DND-41 (cell line): ENCODE results near the gene RFLNA.

Source experiments
- ATAC-seq: fragments of 200-7000 bp; cut with Tn5 transposase; 3 replicates; pipeline ENCODE4 v1.9.1; 2021; ENCODE audit warnings: low read depth; ENCODE audit not compliant: insufficient read depth
- DNase-seq: peaks from one replicate; pipeline ENCODE4 v3.0.0-alpha.2; 2020
- H2AFZ ChIP-seq: 2 replicates; pipeline ENCODE4 v1.6.0; 2012; ENCODE audit warnings: low read depth, low read length
- H3K27ac ChIP-seq: 2 replicates; pipeline ENCODE4 v1.5.1; 2012; ENCODE audit warnings: low read length, inconsistent platforms
- H3K27me3 ChIP-seq: fragments of 200-600 bp; sonication (generic); 2 replicates; pipeline ENCODE4 v1.6.0; 2012; ENCODE audit warnings: low read length, mild to moderate bottlenecking, inconsistent platforms; ENCODE audit not compliant: insufficient read depth, poor library complexity
- H3K36me3 ChIP-seq: 2 replicates; pipeline ENCODE4 v1.5.1; 2012; ENCODE audit warnings: low read length, inconsistent platforms; ENCODE audit not compliant: insufficient read depth
- H3K4me1 ChIP-seq: 2 replicates; pipeline ENCODE4 v1.5.1; 2012; ENCODE audit warnings: mild to moderate bottlenecking, low read length; ENCODE audit not compliant: insufficient read depth
- H3K4me2 ChIP-seq: 2 replicates; pipeline ENCODE4 v1.6.0; 2012; ENCODE audit warnings: mild to moderate bottlenecking, moderate library complexity, low read length, inconsistent platforms; ENCODE audit not compliant: insufficient read depth
- H3K4me3 ChIP-seq, 2 experiments: fragments of 200-600 bp in 1 of 2; shearing (Covaris generic) in 1 of 2; 2 replicates each; pipeline ENCODE4 v1.5.1; 2012 to 2016; ENCODE audit warnings: inconsistent platforms in 2 of 2, low read length in 2 of 2, mild to moderate bottlenecking in 2 of 2, low read depth in 1 of 2, moderate library complexity in 1 of 2
- H3K79me2 ChIP-seq: 2 replicates; pipeline ENCODE4 v1.6.0; 2012; ENCODE audit warnings: low read length, inconsistent platforms; ENCODE audit not compliant: insufficient read depth
- H3K9ac ChIP-seq: 2 replicates; pipeline ENCODE4 v1.6.0; 2012; ENCODE audit warnings: low read depth, mild to moderate bottlenecking, inconsistent platforms, low read length, moderate library complexity
- H3K9me3 ChIP-seq: 2 replicates; pipeline ENCODE4 v1.5.1; 2012; ENCODE audit warnings: low read length, moderate library complexity, mild to moderate bottlenecking, inconsistent platforms; ENCODE audit not compliant: insufficient read depth, severe bottlenecking
- H4K20me1 ChIP-seq: 2 replicates; pipeline ENCODE4 v1.6.0; 2012; ENCODE audit warnings: low read length; ENCODE audit not compliant: insufficient read depth
- CTCF ChIP-seq: IDR thresholded peaks from 2 replicates; pipeline ENCODE4 v1.5.1; 2012; ENCODE audit warnings: borderline replicate concordance, low read length, moderate library complexity, mild to moderate bottlenecking; ENCODE audit not compliant: poor library complexity, severe bottlenecking; ENCODE audit errors: extremely low read depth
- EZH2 ChIP-seq: IDR thresholded peaks from 3 replicates; pipeline ENCODE4 v1.6.1; 2012; ENCODE audit warnings: borderline replicate concordance, low read depth, mild to moderate bottlenecking, moderate library complexity, low read length, inconsistent platforms; ENCODE audit not compliant: severe bottlenecking

Gene RFLNA

GRCh38 chr12:124284368-124284767, 10.5 kb upstream of the RFLNA start:
- H4K20me1 ChIP-seq, result no peaks in the 10 kb centered on the region
- no peaks in the 10 kb centered on the region for H3K27me3 ChIP-seq
- DNase-seq (no peak), ATAC-seq (no peak)
- no peak overlapping the region for H3K9ac ChIP-seq
- no peaks in the 10 kb centered on the region for H3K36me3 ChIP-seq
- H3K4me1 ChIP-seq, result no peaks in the 10 kb centered on the region
- no peak for TF ChIP-seq EZH2
- no peak for TF ChIP-seq CTCF
- no peaks in the 10 kb centered on the region for H3K79me2 ChIP-seq
- no peak overlapping the region for H3K27ac ChIP-seq
- H3K4me2 ChIP-seq, result no peak overlapping the region
- no peak overlapping the region for H2AFZ ChIP-seq
- H3K9me3 ChIP-seq, result peaks cover 10% of the 10 kb centered on the region
- no peak overlapping the region for H3K4me3 ChIP-seq

GRCh38 chr12:124286414-124286813, 8.5 kb upstream of the RFLNA start:
- ATAC-seq (no peak), DNase-seq (no peak)
- H3K4me2 ChIP-seq, result no peak overlapping the region

GRCh38 chr12:124286971-124287370, 7.9 kb upstream of the RFLNA start:
- no peak overlapping the region for H3K27ac ChIP-seq
- no peak overlapping the region for H3K4me3 ChIP-seq
- no peaks in the 10 kb centered on the region for H4K20me1 ChIP-seq
- no peaks in the 10 kb centered on the region for H3K36me3 ChIP-seq
- no peak for ATAC-seq
- H3K9me3 ChIP-seq, result peaks cover 10% of the 10 kb centered on the region
- H3K27me3 ChIP-seq, result no peaks in the 10 kb centered on the region
- no peak for DNase-seq
- no peak overlapping the region for H3K4me2 ChIP-seq
- H2AFZ ChIP-seq, result no peak overlapping the region
- no peaks in the 10 kb centered on the region for H3K79me2 ChIP-seq
- no peak for TF ChIP-seq EZH2
- TF ChIP-seq CTCF, result no peak
- H3K9ac ChIP-seq, result no peak overlapping the region
- no peaks in the 10 kb centered on the region for H3K4me1 ChIP-seq

More at GRCh38 chr12:124286414-124286813, 8.5 kb upstream of the RFLNA start:
- Histone ChIP-seq H3K36me3 (no peaks in the 10 kb centered on the region), H2AFZ (no peak overlapping the region), H3K9ac (no peak overlapping the region), H3K4me3 (no peak overlapping the region), H3K4me1 (no peaks in the 10 kb centered on the region), H3K27me3 (no peaks in the 10 kb centered on the region), H3K9me3 (peaks cover 10% of the 10 kb centered on the region), H3K79me2 (no peaks in the 10 kb centered on the region), H4K20me1 (no peaks in the 10 kb centered on the region), H3K27ac (no peak overlapping the region)
- no peak for TF ChIP-seq EZH2
- no peak for TF ChIP-seq CTCF
